GM18867 (cell line): ENCODE results near the gene SEMA6C.

ENCODE experiments used
- ATAC-seq: cut with Tn5 transposase; IDR thresholded peaks from one replicate; pipeline ENCODE4 v1.9.1; 2021; ENCODE audit warnings: mild to moderate bottlenecking, moderate library complexity; ENCODE audit not compliant: unreplicated experiment

Gene SEMA6C

GRCh38 chr1:151164732-151165280 lies 18.4 kb upstream of the SEMA6C start:
- no peak for ATAC-seq

DNA sequence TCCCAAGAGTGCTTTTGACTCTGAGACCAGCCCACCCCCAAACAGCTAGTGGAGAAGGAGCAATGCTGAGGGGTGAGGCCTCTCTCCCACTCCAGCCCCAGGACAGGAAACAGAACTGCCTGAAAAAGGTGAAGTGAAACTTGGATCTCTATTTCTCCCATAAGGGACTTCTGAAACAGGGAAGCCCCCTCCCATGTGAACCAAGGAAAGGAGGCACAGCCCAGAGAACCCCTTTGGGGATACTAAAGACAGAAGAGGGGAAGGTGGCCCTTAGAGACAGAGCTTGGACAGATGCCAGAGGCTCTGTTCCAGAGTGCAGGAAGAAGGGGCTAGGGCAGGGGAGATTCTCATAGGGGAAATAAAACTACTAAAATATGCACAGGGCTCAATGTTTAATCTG lies 12.9 kb upstream of the SEMA6C start:
- no peak for ATAC-seq

DNA sequence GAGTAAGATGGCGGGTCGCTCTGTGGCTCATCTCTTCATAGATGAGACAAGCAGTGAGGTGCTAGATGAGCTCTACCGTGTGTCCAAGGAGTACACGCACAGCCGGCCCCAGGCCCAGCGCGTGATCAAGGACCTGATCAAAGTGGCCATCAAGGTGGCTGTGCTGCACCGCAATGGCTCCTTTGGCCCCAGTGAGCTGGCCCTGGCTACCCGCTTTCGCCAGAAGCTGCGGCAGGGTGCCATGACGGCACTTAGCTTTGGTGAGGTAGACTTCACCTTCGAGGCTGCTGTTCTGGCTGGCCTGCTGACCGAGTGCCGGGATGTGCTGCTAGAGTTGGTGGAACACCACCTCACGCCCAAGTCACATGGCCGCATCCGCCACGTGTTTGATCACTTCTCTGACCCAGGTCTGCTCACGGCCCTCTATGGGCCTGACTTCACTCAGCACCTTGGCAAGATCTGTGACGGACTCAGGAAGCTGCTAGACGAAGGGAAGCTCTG lies 12.4 kb upstream of the SEMA6C start:
- ATAC-seq: no peak

- no peak for ATAC-seq
These were observed 11.9 kb upstream of the SEMA6C start for GRCh38 chr1:151158326-151158725.

- no peak for ATAC-seq
These were observed 10.7 kb upstream of the SEMA6C start for GRCh38 chr1:151157067-151157531.

DNA sequence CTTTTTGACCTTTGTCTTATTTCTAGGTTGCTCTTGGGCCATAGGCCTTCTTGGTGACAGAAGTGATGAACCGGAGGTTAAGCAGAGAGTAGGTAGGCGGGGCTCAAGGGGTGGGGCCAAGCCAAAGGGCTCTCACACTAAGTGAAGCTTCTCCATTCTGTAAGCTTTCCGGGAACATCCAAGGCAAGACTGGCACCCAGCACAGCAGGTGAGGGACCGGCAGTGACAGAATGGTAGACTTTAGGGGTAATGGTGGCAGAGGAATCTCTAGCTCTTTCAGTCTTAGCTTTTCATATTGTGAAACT lies 10.0 kb upstream of the SEMA6C start, which contains the start of gene TNFAIP8L2:
TNFAIP8L2 (plus strand) TSS at position 135 of the 305 bp plus-strand sequence. CDS start 2,049 bp downstream, outside the sequence.
- peak; percentile 68 for ATAC-seq

GRCh38 chr1:151147665-151148064 lies 1.2 kb upstream of the SEMA6C start:
- ATAC-seq: no peak

DNA sequence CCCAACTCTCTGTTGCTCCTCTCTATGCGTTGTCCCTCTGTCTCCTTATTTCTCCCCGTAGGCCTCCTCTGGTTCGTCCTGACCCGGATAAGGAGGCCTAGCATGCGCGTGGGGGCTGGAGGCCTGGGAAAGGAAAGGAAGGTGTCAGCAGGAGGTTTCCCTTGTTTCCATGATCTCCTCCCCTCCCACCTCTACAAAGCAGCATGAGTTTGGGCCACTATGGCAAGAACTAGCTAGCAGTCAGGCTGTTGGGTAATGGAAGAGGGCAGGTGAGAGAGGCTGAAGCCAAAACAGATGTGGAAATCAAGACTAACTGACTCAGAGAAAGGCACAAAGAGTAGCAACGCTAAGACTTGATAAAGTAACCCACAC lies 687 bp upstream of the SEMA6C start:
- ATAC-seq: no peak

- peak; percentile 7 for ATAC-seq
These were observed 389 bp downstream of the SEMA6C start for GRCh38 chr1:151146072-151146411.

DNA sequence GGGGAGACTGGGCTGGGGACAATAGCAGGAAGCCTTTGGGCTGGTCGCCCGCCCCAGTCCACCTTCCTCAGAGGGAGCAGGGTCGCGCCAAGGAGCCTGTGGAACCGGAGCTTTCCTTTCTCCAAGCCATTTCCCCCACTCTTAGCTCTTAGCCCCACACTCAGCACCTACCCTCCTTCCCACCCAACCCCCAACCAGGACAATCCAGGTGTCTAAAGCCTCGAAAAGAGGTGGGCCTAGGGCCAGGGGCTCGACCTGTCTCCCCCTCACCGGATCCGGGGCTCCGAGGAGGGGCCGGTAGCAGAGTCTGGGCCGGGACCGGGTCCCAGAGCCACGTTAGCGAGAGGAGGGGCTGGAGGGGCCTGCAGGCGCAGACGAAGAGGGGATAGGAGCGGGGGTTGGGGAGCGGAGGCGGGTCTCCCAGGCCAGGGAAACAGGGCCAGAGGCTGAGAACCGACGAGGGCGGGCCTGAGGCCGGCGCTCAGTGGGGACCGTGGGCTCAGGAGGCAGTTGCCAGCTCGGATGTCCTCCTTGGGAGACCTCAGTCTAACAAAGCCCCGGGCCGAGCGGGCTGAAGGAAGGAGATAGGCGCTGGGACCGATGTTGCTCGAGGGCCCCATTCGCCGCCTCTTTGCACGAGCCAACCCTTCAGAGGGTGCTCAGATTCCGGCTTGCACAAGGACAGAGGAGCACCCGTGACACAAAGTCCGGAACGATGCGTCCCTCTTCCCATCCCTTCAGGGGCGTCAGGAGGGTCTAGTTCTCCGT lies 943 bp downstream of the SEMA6C start:
- no peak for ATAC-seq

DNA sequence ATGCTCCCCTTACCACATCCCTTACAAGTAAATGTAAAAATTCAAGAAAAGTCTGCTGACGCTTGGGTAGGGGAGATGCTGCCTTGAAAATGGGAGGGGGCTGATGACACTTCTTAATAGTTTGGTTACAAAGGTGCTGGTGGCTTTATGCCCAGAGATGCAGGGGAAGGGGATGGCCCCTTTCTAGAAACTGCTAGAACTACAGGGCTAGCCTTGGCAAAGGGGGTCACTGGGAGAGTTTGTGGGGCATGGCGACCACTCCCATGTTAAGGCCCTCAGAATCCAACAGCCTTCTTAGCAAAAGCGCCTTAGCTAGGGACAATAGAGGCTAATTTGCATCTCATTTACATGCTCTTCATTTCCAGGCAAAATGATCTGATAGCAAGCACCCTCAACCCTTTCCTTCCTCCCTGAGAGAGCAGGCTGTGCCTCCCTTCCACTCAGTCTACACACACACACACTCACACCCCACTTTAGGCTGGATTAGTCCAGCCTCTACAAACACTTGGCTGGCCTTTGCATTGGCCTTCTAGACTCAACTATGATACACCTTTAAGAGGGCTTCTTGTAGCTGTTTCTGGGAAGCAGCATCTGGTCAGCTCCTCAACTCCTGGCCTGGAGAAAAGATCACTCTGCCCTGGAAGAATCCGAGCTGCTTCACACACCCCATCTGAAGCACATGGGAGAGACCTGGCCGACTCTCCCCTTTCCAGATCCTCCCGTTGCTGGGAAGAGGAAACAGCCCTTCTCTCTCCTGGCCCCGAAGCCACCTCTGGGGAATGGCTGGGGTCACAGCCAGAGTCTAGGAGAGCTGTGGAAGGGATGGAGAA lies 1.7 kb downstream of the SEMA6C start:
- ATAC-seq: no peak

DNA sequence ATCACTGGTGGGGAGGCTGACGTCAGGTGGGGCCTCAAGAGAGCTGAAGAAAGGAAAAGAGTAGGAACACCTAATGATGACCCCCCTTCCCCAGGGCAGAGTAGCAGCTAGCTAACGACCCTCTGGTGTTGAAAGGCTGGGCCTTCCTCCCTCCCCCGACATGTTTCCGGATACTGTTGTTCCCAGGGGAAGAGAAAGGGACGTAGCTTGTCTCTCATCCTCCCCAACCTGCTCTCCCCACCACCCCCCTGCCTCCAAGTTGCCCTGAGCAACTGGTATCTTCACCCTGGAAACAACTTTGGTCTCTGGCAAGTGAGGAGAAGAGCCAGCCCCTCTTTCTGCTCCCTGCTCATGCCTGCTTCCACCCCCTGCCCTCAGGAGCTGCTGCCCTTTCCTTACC lies 2.4 kb downstream of the SEMA6C start:
- ATAC-seq: no peak

GRCh38 chr1:151143057-151143435 lies 3.4 kb downstream of the SEMA6C start:
- ATAC-seq: no peak

DNA sequence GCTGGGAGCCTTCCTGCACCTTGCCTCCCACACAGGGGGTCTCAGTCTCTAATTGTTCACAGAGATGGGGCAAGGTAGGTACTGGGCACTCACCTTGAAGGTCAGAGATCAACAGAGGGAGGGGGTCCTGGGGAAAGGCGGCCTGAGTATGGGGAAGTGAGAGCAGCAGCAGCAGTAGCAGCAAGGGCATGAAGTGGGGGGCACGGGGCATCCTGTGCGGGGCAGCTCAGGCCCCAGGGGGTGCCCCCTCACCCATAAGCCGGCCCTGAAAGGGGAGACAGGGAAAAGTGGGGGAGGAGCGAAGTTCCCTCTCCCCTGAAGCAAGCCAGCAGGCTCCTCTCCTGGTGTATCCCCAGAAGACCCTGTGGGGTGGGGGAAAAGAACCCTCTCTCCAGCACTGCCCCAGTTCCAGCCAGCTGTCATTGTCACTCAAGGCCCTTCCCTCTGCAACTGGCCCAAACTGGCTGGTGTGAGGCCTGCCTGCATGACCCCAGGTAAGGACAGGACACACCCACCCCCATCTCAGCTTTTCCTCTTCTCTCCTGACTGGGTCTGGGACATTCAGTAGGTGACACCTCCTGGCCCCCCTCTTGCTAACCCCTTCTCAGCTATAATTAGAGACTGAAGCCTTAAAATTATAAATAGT lies 3.9 kb downstream of the SEMA6C start:
- ATAC-seq: no peak

- ATAC-seq: no peak
These were observed 8.6 kb downstream of the SEMA6C start for GRCh38 chr1:151137789-151138188.

DNA sequence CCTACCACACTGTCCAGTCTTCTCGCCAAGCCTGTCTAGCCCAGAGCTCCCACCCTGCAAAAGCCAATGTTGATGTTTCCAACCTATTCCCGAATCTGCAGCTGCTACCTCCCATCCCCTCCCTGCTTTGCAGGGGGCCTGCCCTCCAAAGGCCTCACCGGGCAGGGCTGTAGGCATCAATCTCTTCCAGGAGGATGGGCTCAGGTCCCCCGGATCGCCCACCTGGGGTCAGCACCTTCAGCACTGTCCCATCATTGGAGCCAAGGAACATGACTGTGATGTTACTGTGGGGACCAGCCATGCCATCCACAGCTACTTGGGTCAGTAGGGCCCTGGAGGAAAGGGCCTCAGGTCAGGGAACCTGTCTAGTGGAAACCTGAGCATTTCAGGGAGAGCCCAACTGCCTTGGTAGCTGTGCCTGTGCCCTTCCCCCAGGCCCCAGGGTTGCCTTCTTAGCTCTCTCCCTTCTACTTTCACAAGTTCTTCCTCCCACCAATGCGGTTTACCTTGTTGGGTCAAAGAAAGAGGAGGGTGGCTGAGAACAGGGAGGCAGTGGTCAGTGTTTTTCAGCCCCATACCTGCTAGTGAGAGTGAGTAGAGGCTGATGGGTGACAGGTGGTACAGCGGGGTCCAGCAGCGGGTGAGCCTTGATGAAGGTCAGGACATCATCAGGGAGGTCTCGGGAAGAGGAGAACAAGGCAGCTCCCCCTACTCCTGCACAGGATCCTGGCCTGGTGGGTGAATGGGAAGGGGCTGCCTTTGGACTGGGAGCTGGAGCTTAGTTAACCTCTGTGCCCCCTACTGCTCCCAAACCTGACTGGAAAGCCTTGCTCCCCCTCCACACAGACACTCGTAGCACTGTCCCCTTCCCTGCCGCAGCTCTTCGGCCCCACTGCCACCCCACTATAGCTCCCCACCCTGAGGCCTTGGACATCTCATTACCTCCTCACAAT lies 10.7 kb downstream of the SEMA6C start:
- no peak for ATAC-seq

GRCh38 chr1:151134991-151135390 lies 11.4 kb downstream of the SEMA6C start:
- ATAC-seq: no peak

GRCh38 chr1:151134396-151134795 lies 12.0 kb downstream of the SEMA6C start:
- ATAC-seq: no peak

- no peak for ATAC-seq
These were observed 13.2 kb downstream of the SEMA6C start for GRCh38 chr1:151133018-151133806.
